MCF 10A (cell line): Measurements from ENCODE around the gene LRRC32. TPM values are rescaled to one million over a fixed set of nuclear protein-coding genes. Genes with fewer than 3 reads are reported as not detected.

ENCODE experiments used
- BruUV-seq: library from RNA; stranded (reverse); fragments of 400-500 nt; replicated peaks from 2 replicates; lab custom pipeline; 2021; lab: Mats Ljungman, UMichigan
- CTCF ChIA-PET: fragments of 300-600 bp; sonication (Branson Sonifier 250); formaldehyde crosslinking; extraction: SDS; loops from one replicate; lab custom pipeline; 2021; ENCODE audit warnings: antibody characterized with exemption, inconsistent platforms; lab: Yijun Ruan, JAX
- POLR2A ChIA-PET: fragments of 300-600, 350-650 bp; sonication (Branson Sonifier 250); formaldehyde crosslinking; extraction: SDS; loops from one replicate; lab custom pipeline; 2020; ENCODE audit warnings: antibody characterized with exemption, inconsistent platforms; lab: Yijun Ruan, JAX
- DNase-seq: peaks from one replicate; pipeline ENCODE4 v3.0.0-alpha.2; 2018; ENCODE audit not compliant: unreplicated experiment
- H3K27ac Mint-ChIP-seq: one replicate; pipeline ENCODE4 v1.8.0; 2022; ENCODE audit warnings: mild to moderate bottlenecking, low read depth, mixed read lengths; ENCODE audit not compliant: unreplicated experiment
- H3K27me3 Mint-ChIP-seq: one replicate; pipeline ENCODE4 v1.8.0; 2022; ENCODE audit warnings: mixed read lengths; ENCODE audit not compliant: insufficient read depth, unreplicated experiment
- H3K36me3 Mint-ChIP-seq: one replicate; pipeline ENCODE4 v1.8.0; 2022; ENCODE audit warnings: mild to moderate bottlenecking, moderate library complexity, mixed read lengths; ENCODE audit not compliant: insufficient read depth, unreplicated experiment
- H3K4me1 Mint-ChIP-seq: one replicate; pipeline ENCODE4 v1.8.0; 2022; ENCODE audit warnings: mixed read lengths; ENCODE audit not compliant: insufficient read depth, unreplicated experiment
- H3K4me3 Mint-ChIP-seq: one replicate; pipeline ENCODE4 v1.8.0; 2022; ENCODE audit warnings: mild to moderate bottlenecking, moderate library complexity, mixed read lengths; ENCODE audit not compliant: unreplicated experiment
- H3K9me3 Mint-ChIP-seq: one replicate; pipeline ENCODE4 v1.8.0; 2022; ENCODE audit warnings: mixed read lengths; ENCODE audit not compliant: unreplicated experiment
- CTCF ChIP-seq: fragments of 200-600 bp; IDR thresholded peaks from one replicate; pipeline ENCODE4 v1.8.0; 2022; ENCODE audit warnings: antibody characterized with exemption, mild to moderate bottlenecking; ENCODE audit not compliant: unreplicated experiment
- intact Hi-C: fragments of 100-400 bp; cut with micrococcal nuclease; formaldehyde crosslinking; loops from 2 replicates; pipeline ENCODE4 v1.14.1; 2022
- total RNA-seq: library from RNA; stranded (reverse); gene quantifications from 2 replicates; pipeline ENCODE4 v1.2.3, GENCODE V29; 2022

Gene LRRC32
- total RNA-seq, 1 experiment from 2014 or later = not detected

- ChIA-PET POLR2A (interaction anchor here (0.8 kb wide), 1 partner anchor 9 kb away, joined by 3 read pairs; no protein-coding TSS in a partner anchor), CTCF (interaction anchor here (0.5 to 1.2 kb wide), 8 partner anchors 8 to 475 kb away, joined by 3 read pairs; no protein-coding TSS in a partner anchor)
- DNase-seq = no peak
- H3K27ac Mint-ChIP-seq = no peak overlapping the region
- H3K36me3 Mint-ChIP-seq = no peaks in the 10 kb centered on the region
- no TSS peak for BruUV-seq
- peaks cover 36% of the 10 kb centered on the region for H3K27me3 Mint-ChIP-seq
- intact Hi-C loops = no loop called here
- H3K9me3 Mint-ChIP-seq = no peaks in the 10 kb centered on the region
- no peaks in the 10 kb centered on the region for H3K4me1 Mint-ChIP-seq
- no peak overlapping the region for H3K4me3 Mint-ChIP-seq
- no peak for TF ChIP-seq CTCF
Observed at GRCh38 chr11:76682106-76682505, 11.6 kb upstream of the LRRC32 start.

- Mint-ChIP-seq H3K27ac (no peak overlapping the region), H3K27me3 (peaks cover 36% of the 10 kb centered on the region), H3K36me3 (no peaks in the 10 kb centered on the region), H3K4me1 (no peaks in the 10 kb centered on the region), H3K9me3 (no peaks in the 10 kb centered on the region), H3K4me3 (no peak overlapping the region)
- BruUV-seq = no TSS peak
- peak; percentile 80 for DNase-seq
- TF ChIP-seq CTCF = peak; percentile 70
- intact Hi-C loops = loop anchor here (1.0 to 2.0 kb wide), 3 partner anchors 129 to 473 kb away; partner anchors contain the start of genes GVQW3 and THAP12
- ChIA-PET POLR2A (no interaction called here), CTCF (interaction anchor here (0.5 to 1.7 kb wide), 14 partner anchors 9 to 572 kb away, joined by 3 to 8 read pairs (median 3); no protein-coding TSS in a partner anchor)
Observed at GRCh38 chr11:76680518-76681425, 10.2 kb upstream of the LRRC32 start.

- BruUV-seq = no TSS peak
- no peaks in the 10 kb centered on the region for H3K4me1 Mint-ChIP-seq
- H3K36me3 Mint-ChIP-seq = no peaks in the 10 kb centered on the region
- TF ChIP-seq CTCF = no peak
- H3K27me3 Mint-ChIP-seq = peaks cover 36% of the 10 kb centered on the region
- CTCF ChIA-PET = interaction anchor here (0.5 to 0.8 kb wide), 3 partner anchors 31 to 758 kb away, joined by 3 read pairs; no protein-coding TSS in a partner anchor
- intact Hi-C loops = no loop called here
- no peak overlapping the region for H3K4me3 Mint-ChIP-seq
- no peak for DNase-seq
- POLR2A ChIA-PET = no interaction called here
- no peak overlapping the region for H3K27ac Mint-ChIP-seq
- H3K9me3 Mint-ChIP-seq = no peaks in the 10 kb centered on the region
Observed at GRCh38 chr11:76678321-76678720, 7.8 kb upstream of the LRRC32 start.

GRCh38 chr11:76677458-76677765 lies 6.9 kb upstream of the LRRC32 start:
- intact Hi-C loops = no loop called here
- Mint-ChIP-seq H3K4me1 (no peaks in the 10 kb centered on the region), H3K9me3 (no peaks in the 10 kb centered on the region), H3K4me3 (no peak overlapping the region), H3K36me3 (no peaks in the 10 kb centered on the region), H3K27me3 (peaks cover 35% of the 10 kb centered on the region), H3K27ac (no peak overlapping the region)
- TF ChIP-seq CTCF = no peak
- ChIA-PET CTCF (interaction anchor here (0.6 to 1.0 kb wide), 4 partner anchors 22 to 243 kb away, joined by 3 to 5 read pairs (median 4); no protein-coding TSS in a partner anchor), POLR2A (no interaction called here)
- no peak for DNase-seq
- no TSS peak for BruUV-seq
